ENCODE results near the gene NELFB. TPM values are rescaled to one million over a fixed set of nuclear protein-coding genes. Genes with fewer than 3 reads are reported as not detected.

NELFB gene
- total and polyA plus RNA-seq, 2 of the 4 experiments (the other 2 are of a cell fraction), result 36.9 to 66.0 TPM

DNA sequence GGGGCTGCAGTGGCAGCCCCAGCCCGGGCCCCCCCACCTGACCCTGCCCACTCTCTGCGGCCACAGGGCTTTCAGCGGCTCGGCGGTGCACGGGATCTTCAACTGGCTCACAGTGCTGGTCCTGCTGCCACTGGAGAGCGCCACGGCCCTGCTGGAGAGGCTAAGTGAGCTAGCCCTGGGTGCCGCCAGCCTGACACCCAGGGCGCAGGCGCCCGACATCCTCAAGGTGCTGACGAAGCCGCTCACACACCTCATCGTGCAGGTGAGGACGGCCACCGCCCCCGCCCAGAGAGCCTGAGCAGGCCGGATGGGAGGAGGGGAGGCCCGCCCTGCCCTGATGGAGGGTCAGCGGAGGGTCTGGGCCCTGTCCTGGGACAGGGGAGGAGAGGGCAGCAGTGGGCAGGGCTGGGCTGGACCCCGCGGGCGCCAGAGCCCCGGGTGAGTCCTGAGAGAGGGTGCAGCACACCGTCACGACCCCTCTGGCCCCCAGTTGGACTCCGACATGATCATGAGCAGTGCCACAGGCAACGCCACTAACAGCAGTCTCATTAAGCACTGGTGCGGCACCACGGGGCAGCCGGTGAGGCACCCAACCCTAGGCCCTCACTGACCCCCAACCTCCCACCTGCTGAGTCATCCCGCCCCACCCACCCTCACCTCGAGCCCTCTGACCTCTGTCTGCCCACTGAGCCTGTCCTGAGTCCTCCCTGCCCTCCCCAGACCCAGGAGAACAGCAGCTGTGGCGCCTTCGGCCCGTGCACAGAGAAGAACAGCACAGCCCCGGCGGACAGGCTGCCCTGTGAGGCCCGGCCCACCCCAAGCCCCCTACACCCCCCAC is 21.8 kb upstream of the NELFB start:
- no peak overlapping the region for H2BK20ac ChIP-seq (ENCODE audit: low read depth, low read length)
- no peak overlapping the region for H2BK120ac ChIP-seq (ENCODE audit: low read depth, low read length)
- H4K91ac ChIP-seq (ENCODE audit: insufficient read depth, low read depth, low read length), result no peak overlapping the region
- no peak overlapping the region for H3K27ac ChIP-seq (ENCODE audit: insufficient read depth, low read length)
- no peak overlapping the region for H2AFZ ChIP-seq (replicated peaks; ENCODE audit: low read length, poor library complexity)
- peaks cover 5 to 19% of the 10 kb centered on the region in 2 experiments; a peak in 3 of 4 replicates for H3K79me1 ChIP-seq (ENCODE audit: low read depth in 1 of 2, low read length in 2 of 2)
- ATAC-seq (ENCODE audit: low read depth), result no peak
- no peak overlapping the region for H3K4ac ChIP-seq (ENCODE audit: low read depth, low read length)
- intact Hi-C loops (cut with micrococcal nuclease), result no loop called here
- H3K27me3 ChIP-seq (ENCODE audit: control insufficient read depth, insufficient read depth, low read length), result peaks cover 1% of the 10 kb centered on the region; the same call in 1 of the 2 replicates
- no peak overlapping the region for H2AK9ac ChIP-seq (replicated peaks; ENCODE audit: low read depth, low read length, poor library complexity)
- WGBS, 2 experiments (ENCODE audit: extremely low coverage in 2 of 2, insufficient read length in 1 of 2), result 78% methylated on average over 17 of the region's 40 CpGs; no CpG with 5 or more reads in 1 of the 2 experiments
- H4K20me1 ChIP-seq (ENCODE audit: insufficient read depth, low read length), result peaks cover 5% of the 10 kb centered on the region; the same call in 1 of the 2 replicates
- peaks cover 2% of the 10 kb centered on the region; the same call in 1 of the 2 replicates for H3K4me1 ChIP-seq (ENCODE audit: control insufficient read depth, insufficient read depth, low read length)
- H3K56ac ChIP-seq (ENCODE audit: extremely low read depth, insufficient read depth, low read length), result no peak overlapping the region
- no peak overlapping the region for H3K4me2 ChIP-seq (ENCODE audit: low read depth, low read length)
- H3K4me3 ChIP-seq (ENCODE audit: insufficient read depth, low read depth, low read length), result no peak overlapping the region
- ChIA-PET CTCF (no interaction called here), POLR2A (ENCODE audit: unreplicated experiment) (no interaction called here)
- no peak overlapping the region for H2BK15ac ChIP-seq (ENCODE audit: low read depth, low read length)
- BruUV-seq (replicated peaks), result no TSS peak
- H3K23ac ChIP-seq (ENCODE audit: low read depth, low read length), result no peak overlapping the region
- dilution Hi-C loops (cut with HindIII; ENCODE audit: low sequenced_read_pairs, unreplicated experiment), result no loop called here
- H4K8ac ChIP-seq (ENCODE audit: low read depth in 2 of 2, low read length in 2 of 2), result no peak overlapping the region
- H2BK5ac ChIP-seq (ENCODE audit: low read depth, low read length, poor library complexity, severe bottlenecking), result no peak overlapping the region
- in situ Hi-C loops (cut with MboI; ENCODE audit: low sequenced_read_pairs), result no loop called here
- no peaks in the 10 kb centered on the region for H3K9me1 ChIP-seq (ENCODE audit: insufficient read depth, low read length)
- H3K18ac ChIP-seq (ENCODE audit: low read depth, low read length), result no peak overlapping the region
- no peak for DNase-seq
- H2AK5ac ChIP-seq (ENCODE audit: low read depth, low read length), result no peak overlapping the region
- no peak overlapping the region for H3K9ac ChIP-seq (ENCODE audit: low read depth, low read length)
- H3K9me3 ChIP-seq (ENCODE audit: control insufficient read depth, insufficient read depth, low read length), result no peaks in the 10 kb centered on the region
- H3K36me3 ChIP-seq (ENCODE audit: control insufficient read depth, insufficient read depth, low read length), result no peaks in the 10 kb centered on the region
- H4K5ac ChIP-seq (ENCODE audit: low read depth, low read length), result no peak overlapping the region
- H3K14ac ChIP-seq (replicated peaks; ENCODE audit: low read depth, low read length), result no peak overlapping the region
- TF ChIP-seq SMC3 (IDR thresholded peaks at IDR 0.05; ENCODE audit: low read depth, low read length), result no peak
- no peak for TF ChIP-seq MAFK (IDR thresholded peaks at IDR 0.05; ENCODE audit: low read depth, low read length)
- TF ChIP-seq, protein P1, sequence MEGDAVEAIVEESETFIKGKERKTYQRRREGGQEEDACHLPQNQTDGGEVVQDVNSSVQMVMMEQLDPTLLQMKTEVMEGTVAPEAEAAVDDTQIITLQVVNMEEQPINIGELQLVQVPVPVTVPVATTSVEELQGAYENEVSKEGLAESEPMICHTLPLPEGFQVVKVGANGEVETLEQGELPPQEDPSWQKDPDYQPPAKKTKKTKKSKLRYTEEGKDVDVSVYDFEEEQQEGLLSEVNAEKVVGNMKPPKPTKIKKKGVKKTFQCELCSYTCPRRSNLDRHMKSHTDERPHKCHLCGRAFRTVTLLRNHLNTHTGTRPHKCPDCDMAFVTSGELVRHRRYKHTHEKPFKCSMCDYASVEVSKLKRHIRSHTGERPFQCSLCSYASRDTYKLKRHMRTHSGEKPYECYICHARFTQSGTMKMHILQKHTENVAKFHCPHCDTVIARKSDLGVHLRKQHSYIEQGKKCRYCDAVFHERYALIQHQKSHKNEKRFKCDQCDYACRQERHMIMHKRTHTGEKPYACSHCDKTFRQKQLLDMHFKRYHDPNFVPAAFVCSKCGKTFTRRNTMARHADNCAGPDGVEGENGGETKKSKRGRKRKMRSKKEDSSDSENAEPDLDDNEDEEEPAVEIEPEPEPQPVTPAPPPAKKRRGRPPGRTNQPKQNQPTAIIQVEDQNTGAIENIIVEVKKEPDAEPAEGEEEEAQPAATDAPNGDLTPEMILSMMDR (conservative IDR thresholded peaks at IDR 0.05; ENCODE audit: low read depth, low read length), result no peak
- TF ChIP-seq RAD21 (IDR thresholded peaks at IDR 0.05; ENCODE audit: low read length), result no peak
- TF ChIP-seq, protein P2, sequence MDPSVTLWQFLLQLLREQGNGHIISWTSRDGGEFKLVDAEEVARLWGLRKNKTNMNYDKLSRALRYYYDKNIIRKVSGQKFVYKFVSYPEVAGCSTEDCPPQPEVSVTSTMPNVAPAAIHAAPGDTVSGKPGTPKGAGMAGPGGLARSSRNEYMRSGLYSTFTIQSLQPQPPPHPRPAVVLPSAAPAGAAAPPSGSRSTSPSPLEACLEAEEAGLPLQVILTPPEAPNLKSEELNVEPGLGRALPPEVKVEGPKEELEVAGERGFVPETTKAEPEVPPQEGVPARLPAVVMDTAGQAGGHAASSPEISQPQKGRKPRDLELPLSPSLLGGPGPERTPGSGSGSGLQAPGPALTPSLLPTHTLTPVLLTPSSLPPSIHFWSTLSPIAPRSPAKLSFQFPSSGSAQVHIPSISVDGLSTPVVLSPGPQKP (IDR thresholded peaks at IDR 0.05; ENCODE audit: borderline replicate concordance, low read depth, low read length), result no peak
- no peak for TF ChIP-seq CEBPB (IDR thresholded peaks at IDR 0.05; ENCODE audit: low read depth, low read length)
- TF ChIP-seq MXI1 (IDR thresholded peaks at IDR 0.05; ENCODE audit: borderline replicate concordance, low read depth, low read length), result no peak
- TF ChIP-seq RFX5 (IDR thresholded peaks at IDR 0.05; ENCODE audit: low read depth, low read length), result no peak
- no peak for TF ChIP-seq CHD1 (IDR thresholded peaks at IDR 0.05; ENCODE audit: low read depth, low read length)
- no peak for TF ChIP-seq MAZ (IDR thresholded peaks at IDR 0.05; ENCODE audit: borderline replicate concordance, low read depth, low read length)
- TF ChIP-seq BHLHE40 (IDR thresholded peaks at IDR 0.05; ENCODE audit: low read depth, low read length), result no peak
- TF ChIP-seq RCOR1 (IDR thresholded peaks at IDR 0.05; ENCODE audit: insufficient replicate concordance, low read length), result no peak
- no peak for TF ChIP-seq FOS (IDR thresholded peaks at IDR 0.05; ENCODE audit: low read depth, low read length)
- no peak for TF ChIP-seq NFE2L2 (IDR thresholded peaks at IDR 0.05; ENCODE audit: low read depth, low read length)

Data from IMR-90 (cell line).